Right renal cortex interstitium (tissue), 3 donors: ENCODE measurements around the gene ETV1. TPM values are rescaled to one million over a fixed set of nuclear protein-coding genes. Genes with fewer than 3 reads are reported as not detected.
"Not testable (repeated sequence)": the region's sequence is repeated elsewhere in the genome, so short reads cannot be mapped to it uniquely, and the experiment has no call there.

Source experiments
- DNase-seq, 3 donors: peaks; one replicate each; pipeline ENCODE4 v3.0.0-alpha.2; 2013; ENCODE audit warnings: low read depth in 3 of 3, low spot score in 2 of 3
- polyA plus RNA-seq, 3 donors: library from polyadenylated mRNA; unstranded; fragments of 120-200 nt; gene quantifications; one replicate each; pipeline ENCODE4 v1.2.1, GENCODE V29; 2013; ENCODE audit not compliant: insufficient read length in 3 of 3

The ETV1 gene
- polyA plus RNA-seq, 3 donors = 28.6 to 37.3 (median 37.2) TPM

DNA sequence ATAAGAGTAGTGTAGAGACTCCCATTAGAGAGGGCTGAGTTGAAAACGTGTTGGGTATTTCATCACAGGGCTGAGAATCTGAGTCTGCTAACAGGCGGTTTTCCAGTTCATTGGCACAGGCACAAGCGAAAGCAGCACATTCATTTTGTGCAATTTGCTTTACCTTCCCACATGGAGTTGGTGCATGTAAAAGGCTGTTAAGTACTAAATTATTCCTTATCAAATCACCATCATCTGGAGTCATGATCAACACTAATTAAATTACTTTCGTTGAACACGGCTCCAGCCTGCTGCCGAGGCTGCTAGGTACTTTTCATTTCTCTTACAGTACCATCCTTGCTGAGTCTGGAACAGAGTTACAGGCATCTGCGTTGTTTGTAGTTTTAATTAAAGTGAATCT, 43.8 kb downstream of the ETV1 start:
- no peak for DNase-seq

DNA sequence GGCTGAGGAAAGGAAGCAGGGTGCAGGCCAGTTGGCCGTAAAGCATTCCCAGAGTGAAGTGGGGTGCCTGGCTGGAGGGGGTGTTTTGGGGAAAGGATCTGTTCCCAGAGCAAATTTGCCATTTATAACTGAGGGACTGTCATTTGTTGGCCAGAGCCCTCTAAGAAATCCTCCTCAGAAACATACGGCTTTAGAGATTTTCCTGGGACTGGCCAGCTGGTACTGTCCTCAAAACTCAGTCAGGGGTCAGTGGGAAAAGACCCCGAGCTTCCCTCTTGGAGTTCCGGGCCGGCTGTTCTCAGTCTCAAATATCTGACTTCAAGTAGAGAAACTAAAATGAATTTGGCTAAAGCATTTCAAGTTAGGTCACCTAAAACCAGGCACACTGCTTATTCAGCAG, 55.9 kb downstream of the ETV1 start:
- no peak for DNase-seq

DNA sequence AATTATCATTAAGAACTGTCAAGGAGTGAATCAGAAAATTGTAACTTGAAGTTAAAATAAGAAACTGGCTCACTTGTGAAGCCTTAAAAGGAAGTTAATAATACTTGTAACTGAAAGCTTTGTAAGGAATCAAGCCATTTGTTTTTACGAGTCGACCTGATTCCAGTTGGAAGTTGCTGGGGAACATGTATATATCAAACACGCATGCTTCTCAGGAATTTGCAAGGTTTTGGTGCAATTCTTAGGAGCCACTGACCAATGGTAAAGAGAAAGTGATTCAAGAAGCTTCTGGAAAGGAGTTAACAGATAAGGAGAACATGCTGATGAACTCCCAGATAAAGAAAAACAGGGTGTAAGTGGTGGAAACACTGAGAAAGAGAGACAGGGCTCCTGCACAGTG, 56.4 kb downstream of the ETV1 start:
- DNase-seq = no peak

DNA sequence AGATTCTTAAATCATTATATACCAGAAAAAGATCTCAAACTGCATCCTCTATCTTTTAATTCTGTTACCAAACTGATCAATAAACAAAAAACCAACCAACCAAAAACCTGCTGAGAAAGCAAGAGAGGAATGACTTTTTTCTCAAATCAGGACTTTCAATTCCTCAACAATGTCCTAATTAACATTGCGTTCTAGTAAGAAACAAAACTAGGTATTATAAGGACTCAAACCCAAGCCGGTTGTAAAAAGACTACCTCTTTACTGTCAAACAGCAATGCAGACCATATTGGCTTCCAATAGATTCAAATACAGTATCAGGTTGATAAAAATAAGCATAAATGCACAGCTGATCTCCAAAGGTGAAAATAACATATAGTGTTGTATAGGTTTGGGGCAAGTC, 57.3 kb downstream of the ETV1 start:
- DNase-seq = no peak

DNA sequence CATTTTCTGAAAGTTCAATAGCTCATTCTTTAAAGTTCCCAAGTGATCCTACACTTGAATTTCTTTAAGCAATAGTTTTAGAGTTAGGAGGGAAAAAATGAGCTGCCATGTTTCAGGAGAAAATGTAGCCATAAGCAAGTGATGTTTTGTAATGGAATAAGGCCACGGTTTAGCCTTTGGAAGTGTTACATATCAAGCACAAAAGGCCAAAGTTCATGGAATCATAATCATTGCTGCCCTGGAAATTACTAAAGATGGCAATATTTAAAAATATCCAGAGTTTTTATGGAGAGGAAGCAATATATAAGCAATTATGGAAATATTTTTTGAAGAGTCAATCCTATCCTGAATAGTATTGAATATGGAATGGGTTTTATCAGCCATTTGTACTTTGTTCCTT, 68.4 kb downstream of the ETV1 start:
- DNase-seq = no peak

DNA sequence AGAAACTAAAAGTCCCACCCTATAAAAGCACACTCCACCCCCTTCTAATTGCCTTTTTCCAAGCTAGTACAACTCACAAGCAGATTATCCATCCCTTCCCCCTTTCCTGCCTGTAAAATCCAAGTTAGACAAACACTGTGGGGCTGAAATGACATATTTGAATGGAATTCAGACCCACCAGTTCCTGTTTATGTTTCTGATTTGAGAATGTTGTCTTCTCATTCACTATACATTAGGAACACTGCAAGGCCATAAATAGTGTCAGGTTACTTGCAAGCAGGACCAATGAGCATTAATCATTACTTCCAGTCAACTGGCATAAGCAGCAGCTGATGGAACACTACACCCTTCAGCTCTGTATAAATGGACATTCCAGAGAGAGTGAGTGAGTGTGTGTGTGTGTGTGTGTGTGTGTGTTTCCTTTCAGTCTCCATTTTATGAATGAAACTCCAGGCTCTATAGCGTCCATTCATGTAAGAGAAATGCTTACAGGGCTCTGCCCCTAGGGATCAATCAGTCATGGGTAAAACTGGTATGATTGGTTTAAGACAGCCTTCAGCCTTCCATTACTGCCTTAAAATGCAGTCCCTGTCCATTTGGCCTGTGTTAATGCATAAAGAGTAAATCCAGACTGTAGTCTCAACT, 69.3 kb downstream of the ETV1 start:
- DNase-seq = peak; percentile 82 to 89 (median 89)

DNA sequence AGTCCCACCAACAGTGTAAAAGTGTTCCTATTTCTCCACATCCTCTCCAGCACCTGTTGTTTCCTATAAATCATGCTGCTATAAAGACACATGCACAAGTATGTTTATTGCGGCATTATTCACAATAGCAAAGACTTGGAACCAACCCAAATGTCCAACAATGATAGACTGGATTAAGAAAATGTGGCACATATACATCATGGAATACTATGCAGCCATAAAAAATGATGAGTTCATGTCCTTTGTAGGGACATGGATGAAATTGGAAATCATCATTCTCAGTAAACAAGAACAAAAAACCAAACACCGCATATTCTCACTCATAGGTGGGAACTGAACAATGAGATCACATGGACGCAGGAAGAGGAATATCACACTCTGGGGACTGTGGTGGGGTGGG, 71.1 kb downstream of the ETV1 start:
- DNase-seq = not testable (repeated sequence)

DNA sequence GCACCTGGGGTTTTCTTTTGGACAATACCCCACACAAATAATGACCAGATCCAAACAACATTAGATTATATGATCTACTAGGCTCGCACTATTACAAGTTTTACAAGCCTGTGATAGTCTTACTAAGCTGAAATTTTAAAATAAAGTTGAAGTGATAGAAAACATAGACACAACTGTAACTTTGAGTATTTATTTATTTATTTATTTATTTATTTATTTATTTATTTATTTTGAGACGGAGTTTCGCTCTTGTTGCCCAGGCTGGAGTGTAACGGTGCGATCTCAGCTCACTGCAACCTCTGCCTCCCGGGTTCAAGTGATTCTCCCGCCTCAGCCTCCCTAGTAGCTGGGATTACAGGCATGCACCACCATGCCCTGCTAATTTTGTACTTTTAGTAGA, 72.4 kb downstream of the ETV1 start:
- not testable (repeated sequence) for DNase-seq

DNA sequence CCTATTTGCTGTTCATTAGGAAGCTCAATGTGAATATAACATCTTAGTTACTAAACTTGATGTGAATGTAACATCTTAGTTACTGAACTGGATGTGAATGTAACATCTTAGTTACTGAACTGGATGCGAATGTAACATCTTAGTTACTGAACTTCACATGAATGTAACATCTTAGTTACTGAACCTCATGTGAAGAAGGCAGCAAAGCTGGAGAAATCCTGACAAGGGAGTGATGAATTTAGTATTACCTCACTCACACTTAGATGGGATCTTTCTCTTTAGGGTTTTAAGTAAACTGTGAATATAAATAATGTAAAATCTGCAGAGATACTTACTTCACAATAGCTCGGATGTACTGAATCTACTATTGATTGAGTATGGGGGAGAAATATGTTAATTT, 73.6 kb downstream of the ETV1 start:
- DNase-seq = no peak

DNA sequence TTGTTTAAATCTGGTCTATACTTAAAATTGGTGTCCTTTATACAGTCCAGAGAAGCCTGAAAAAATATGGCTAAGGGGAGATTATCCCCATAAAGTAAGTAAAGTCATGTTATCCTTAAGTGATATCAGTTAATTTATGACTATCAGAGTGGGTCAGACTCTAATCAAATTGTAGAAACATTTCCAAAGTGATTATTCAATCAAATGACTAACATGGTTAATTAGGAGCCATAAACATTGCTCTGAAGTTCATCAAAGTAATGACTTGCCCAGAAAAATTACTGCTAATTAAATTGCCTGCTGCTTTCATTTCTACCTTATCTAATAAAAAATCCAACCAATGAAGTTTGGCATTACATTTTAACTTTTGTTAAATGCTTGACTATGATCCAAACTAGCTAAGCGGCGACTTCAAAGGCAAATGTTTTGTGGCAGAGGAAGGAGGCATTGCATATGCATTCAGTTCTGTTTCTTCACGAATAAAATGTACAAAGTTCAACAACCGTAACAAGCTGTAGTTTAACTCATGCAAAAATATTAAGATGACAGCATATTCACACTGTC, 76.7 kb downstream of the ETV1 start:
- no peak for DNase-seq

DNA sequence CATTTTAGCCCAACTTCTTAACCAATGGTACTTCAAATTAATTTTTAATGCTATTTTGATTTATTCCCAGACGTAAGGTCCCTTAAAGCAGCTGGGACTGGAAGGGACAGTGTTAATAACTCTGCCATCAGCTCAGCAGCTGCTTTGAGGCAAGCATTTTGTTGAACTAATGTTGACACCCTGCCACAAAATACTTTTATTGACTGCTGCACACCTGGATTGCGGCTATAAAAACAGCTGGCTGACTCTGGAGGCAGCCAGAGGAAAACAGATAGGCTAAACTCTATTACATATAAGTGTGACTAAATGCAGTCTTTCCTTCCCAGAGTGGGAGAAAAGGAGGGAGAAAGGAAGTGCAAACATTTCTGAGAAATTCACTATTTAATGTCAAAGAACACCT, 77.6 kb downstream of the ETV1 start:
- no peak for DNase-seq

DNA sequence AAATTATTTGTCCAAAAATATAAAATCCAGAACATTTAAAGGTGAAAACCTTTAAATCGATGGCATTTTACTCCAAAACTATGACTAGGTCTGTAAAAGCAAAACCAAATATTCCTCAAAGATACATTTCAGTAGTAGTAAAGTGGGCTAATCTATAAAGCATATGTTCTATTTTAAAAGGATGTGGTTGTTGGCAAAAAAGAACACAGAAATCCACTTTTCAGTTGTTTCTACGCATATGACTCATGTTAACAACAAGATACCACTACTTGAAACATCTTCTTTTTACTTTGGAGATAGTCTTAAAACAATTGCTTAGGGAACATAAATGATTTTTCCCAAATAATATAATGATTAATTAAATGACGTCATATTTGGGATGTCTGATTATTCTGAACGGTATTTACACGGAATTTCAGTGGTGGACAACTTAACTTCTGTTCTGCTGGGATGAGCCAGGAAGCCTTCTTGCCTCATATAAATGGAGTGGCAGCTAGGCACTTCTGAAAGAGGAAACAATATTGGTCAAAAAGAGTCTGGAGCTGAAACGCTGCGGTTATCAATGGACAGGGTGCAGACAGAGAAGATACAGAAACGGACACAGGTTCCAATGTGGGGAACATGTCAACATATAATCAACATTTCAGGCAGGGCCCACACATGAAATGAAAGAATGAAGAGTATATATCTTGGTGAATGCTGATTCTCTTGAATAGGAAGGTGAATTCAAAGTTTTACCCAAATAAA, 78.5 kb downstream of the ETV1 start:
- no peak for DNase-seq

DNA sequence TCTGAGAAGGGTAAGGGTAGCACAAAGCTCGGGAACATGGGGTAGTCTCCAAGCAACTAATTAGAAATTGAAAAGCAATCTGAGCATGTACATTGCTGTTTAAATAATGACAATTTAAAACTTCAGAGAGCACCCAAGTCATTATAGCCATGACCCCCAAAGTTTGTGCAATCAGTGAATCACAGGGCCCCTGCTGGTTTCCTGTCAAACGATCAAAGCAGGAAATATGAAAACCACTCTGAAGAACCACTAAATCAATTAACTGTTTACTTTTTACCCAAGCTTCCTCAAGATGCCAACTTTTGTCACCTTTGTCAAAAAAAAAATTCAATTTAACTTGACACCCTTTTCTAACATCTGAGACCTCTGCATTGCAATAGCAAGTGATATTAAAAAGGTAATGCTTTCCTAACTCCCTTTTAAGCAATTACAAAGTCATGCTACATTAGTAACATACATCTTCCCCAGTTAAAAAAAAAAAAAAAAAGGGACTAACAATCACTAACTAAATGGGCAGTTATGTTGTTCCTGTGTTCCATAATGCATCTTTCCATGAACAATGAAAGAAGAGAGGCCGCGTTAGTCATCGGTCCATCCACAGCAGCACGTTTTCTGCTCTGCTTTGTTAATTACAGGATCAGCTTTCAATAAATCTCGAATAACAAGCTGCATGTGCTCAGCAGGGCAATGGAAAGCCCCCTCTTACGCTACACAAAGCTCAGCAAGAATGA, 80.6 kb downstream of the ETV1 start:
- DNase-seq = no peak

DNA sequence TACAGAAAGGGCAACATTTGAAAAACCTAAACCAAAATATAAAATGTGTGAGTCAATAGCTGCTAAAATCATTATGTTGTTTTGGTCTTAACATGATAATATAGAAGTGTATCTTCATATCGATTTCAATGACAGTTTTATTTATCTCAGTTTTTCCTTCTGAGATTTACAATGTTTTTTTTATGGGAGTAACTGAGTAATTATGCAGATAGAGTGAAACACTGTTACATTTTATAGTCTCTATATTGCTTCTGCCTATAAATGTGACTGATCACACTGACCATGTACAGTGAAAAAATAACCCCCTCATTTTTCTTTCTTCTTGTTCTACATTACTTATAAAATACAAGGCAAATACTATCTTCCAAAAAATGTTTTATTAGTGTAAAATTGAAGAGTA, 81.6 kb downstream of the ETV1 start:
- DNase-seq = no peak

DNA sequence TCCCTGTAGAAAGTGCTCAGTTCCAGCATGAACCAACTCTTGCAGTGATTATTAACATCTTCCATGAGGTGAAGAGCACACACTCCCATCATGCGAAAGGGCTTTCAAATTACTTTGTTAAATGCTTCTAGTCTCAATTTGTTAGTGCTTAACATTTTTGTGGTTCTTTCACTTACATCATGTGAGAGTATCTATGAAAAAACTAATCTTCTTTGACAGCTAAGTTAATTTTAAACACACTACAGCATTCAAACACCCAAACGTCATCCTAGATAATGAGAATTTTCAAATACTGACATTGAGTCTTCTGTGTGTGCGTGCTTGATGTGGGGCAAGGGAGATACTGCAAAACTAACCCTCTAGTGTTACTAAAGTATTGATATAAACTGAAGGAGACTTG, 84.8 kb downstream of the ETV1 start:
- no peak for DNase-seq

DNA sequence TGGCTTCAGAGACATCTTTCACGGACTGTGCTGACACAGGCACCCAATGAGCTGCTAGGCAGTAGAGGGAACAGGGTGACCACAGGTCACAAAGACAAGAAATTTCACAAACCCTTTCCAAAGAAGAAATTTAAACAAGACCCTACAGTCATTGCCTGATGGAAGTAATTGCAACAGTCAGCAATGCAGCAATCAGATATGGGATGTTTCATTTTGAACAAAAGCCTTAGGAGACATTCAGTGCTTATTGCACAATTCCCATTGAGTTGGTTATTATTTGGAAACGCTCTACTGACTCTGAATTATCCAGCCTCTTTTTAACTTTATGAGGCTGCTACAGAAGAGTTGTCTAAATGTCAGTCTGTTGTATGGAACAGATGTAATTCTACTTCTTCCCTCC, 85.5 kb downstream of the ETV1 start:
- no peak for DNase-seq

DNA sequence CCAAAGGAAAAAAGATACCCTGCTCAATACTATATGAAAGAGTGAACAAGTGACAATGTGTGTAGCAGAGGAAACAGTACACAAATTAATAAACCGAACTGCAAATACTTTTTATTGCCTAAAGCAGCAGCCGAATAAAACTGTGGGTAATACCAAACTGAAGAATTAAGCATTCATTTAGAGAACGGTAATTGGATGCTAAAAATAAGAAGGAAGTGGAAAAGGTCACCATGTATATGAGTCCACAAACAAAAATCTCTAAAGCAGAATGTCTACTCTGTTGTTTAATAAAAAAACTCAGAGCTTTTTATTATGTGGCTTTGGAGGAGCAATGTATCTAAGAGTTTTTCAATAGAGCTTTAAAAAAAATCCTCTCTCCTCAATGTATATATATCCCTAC, 87.9 kb downstream of the ETV1 start:
- DNase-seq = no peak

DNA sequence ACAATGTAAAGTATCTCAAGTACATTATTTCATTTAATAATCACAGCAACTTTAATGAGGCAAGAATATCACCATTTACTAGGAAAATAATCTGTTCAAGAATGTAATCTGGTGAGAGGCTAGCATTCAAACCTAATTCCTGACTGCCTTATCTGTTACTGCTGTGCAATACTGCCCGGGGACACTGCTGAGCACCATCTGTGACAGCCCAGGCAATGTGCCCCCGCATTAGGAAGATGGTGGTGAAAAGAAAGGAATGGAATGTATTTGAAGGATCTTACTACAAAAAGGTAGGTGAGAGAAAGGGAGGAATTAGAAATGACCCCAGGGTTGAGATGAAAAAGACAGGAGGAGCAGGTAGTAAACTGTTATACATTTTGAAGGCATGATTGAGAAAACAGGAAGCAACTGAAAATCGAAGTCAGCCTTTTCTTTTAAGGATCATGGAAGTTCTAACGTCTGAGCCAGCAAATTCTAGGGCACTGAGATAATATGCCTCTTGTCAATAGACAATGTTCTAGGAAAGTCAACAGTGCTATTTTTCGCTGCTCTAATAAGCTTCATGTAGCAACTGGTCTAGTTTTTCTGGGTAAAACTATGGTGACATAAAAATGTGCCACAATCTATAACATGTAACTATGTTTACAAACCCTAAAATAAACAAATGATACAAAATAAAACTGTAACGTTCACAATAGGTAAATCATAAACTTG, 90.4 kb downstream of the ETV1 start:
- DNase-seq = no peak

DNA sequence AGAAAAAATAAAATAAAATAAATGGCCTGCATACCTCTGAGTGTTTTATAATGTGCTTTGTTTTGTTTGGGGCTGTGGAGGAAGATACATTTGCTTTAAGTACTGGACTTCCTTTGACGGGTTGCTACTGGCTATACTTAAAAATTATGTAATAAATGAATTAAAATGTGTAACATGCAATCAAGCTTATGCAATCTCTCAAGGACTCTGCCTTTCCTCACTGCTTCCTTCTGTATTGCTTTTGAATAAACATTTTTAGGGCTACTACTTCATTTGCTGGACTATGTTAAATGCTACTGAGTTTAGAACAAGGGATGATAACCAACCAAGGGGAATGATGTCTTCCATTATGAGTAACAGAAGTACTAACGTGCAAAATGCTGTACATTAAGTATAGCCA, 91.6 kb downstream of the ETV1 start:
- DNase-seq = no peak

DNA sequence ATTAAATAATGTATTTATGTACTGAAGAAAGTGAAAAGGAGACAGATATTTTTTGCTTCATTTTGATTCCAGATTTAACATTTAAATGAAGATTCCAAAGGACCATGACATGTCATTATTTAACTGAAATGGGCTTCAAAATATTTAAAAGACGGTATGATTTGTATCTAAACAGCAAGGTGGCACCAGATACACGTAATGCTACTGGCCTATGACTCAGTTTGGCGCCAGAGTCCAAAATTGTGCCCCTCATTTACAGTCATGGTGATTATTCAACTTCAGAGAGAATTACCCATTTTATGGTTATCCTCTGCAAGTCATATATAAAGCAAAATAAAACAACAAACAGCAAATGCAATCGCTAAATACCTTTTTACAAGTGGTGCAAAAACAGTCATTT, 94.5 kb downstream of the ETV1 start:
- no peak for DNase-seq

DNA sequence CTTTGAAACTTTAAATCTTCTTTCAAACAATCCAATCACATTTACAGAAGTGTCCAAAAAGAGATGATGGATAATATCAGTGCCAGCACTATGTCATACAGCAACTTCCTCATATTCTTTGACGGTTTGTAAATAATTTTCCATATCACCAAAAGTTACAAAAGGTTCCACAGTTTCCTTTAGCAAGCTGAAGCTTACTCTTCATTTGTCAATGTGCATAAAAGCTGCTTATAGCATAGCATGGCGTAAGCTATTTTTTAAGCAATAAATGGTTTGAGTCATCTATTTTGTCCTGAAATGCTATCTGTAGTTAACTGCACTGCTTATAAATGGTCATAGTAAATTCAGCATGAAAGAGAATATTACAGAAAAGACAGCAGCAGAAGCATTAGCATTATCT, 95.1 kb downstream of the ETV1 start:
- DNase-seq = no peak
